ENCODE results near the gene CNOT4.

CNOT4 gene

DNA sequence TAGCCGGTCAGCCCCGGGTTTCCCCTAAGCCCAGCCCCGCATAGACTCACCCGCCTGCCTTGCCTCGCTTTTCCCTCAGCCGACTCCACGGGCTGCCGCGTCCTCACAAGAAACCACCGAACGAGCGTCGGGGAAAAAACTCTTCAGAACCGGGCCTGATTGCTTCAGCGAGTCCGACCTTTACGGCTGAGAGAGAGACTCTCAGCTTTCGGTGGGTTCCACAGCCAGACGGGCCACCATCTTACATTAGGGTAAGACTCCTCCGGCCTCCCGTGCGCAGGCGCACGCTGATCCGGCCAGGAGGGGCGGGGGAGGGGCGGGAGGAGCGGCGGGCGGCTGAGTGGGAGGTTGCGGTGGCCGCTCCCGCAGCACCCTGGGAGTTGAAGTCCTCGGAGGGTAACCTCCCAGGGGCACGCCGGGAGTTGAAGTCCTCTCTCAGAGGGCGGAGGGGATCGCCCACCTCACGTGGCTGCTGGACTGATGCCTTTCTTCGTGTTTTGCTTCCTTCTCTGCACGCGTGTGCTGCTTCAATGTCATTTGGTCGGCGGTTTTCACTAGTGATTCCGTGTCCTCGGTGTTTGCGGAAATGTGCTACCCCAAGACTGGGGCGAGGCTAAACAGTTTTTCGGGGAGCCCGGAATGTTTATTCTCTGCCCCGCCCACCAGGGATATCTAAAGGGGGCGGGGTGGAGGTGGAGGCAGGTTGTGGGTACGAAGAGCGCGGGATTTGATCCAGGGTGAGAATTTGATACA, at the start of gene CNOT4:
CNOT4 (minus strand) TSS at position 264 of the 753 bp plus-strand sequence. CDS start 71,771 bp downstream, outside the sequence.
- peak; percentile 80 to 96 (median 92) for DNase-seq (ENCODE audit: low read depth in 4 of 4, low spot score in 1 of 4)

- DNase-seq (ENCODE audit: low read depth in 4 of 4, low spot score in 1 of 4) = no peak
Observed at GRCh38 chr7:135558881-135559280, 49.0 kb upstream of the CNOT4 start.

DNA sequence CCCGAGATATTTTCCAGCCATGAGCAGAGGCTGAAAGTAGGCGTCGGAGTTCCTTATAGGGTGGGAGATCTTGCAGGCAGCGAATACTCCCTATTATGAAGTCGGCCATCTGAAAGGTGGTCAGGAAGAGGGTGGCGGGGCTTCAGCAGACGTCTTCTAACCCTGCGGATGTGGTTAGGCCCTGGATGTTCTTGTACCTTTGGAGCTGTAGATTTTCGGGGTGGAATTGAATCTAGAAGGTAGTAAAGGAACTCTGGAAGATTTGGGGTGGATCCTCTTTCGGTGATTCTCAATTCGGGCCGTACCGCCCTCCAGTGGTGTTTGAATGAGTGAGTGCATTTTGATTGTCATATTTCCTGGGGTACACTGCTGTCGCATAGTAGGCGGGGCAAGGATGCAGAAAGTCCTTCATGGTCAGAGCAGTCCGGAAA, 48.5 kb upstream of the CNOT4 start:
- peak; percentile 17 to 46 (median 26) for DNase-seq (ENCODE audit: low read depth in 4 of 4, low spot score in 1 of 4)

- peak; percentile 54 to 60 (median 58) for DNase-seq (ENCODE audit: low read depth in 4 of 4, low spot score in 1 of 4)
Observed at GRCh38 chr7:135557455-135558336, 47.8 kb upstream of the CNOT4 start, which contains the start of gene NUP205. NUP205 (plus strand) TSS chr7:135557917; CDS start chr7:135557945, 28 bp downstream.

DNA sequence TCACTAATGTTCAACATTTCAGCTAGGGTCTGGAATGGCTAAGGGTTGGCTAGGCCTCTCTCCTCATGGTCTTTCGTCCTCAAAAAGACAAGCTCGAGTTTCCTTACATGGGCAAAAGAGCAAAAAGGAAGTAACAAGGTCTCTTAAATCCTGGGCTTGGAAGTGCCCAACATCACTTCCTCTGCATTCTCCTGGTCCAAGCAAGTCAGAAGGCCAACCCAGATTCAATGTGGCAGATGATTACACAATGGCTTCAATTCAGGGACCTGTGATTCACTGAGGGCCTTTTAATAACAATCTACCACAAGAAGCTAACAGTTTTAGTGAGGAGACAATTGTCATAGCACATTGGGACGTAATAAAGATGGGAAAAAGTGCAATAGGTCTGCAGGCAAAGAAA, 43.4 kb upstream of the CNOT4 start:
- DNase-seq (ENCODE audit: low read depth in 4 of 4, low spot score in 1 of 4) = no peak

- no peak for DNase-seq (ENCODE audit: low read depth in 4 of 4, low spot score in 1 of 4)
Observed at GRCh38 chr7:135552148-135552547, 42.2 kb upstream of the CNOT4 start.

- no peak for DNase-seq (ENCODE audit: low read depth in 4 of 4, low spot score in 1 of 4)
Observed at GRCh38 chr7:135550196-135550595, 40.3 kb upstream of the CNOT4 start.

- DNase-seq (ENCODE audit: low read depth in 4 of 4, low spot score in 1 of 4) = no peak
Observed at GRCh38 chr7:135541029-135541428, 31.1 kb upstream of the CNOT4 start.

- no peak for DNase-seq (ENCODE audit: low read depth in 4 of 4, low spot score in 1 of 4)
Observed at GRCh38 chr7:135539629-135540028, 29.7 kb upstream of the CNOT4 start.

- no peak for DNase-seq (ENCODE audit: low read depth in 4 of 4, low spot score in 1 of 4)
Observed at GRCh38 chr7:135538376-135538775, 28.5 kb upstream of the CNOT4 start.

- no peak for DNase-seq (ENCODE audit: low read depth in 4 of 4, low spot score in 1 of 4)
Observed at GRCh38 chr7:135537905-135538304, 28.0 kb upstream of the CNOT4 start.

DNA sequence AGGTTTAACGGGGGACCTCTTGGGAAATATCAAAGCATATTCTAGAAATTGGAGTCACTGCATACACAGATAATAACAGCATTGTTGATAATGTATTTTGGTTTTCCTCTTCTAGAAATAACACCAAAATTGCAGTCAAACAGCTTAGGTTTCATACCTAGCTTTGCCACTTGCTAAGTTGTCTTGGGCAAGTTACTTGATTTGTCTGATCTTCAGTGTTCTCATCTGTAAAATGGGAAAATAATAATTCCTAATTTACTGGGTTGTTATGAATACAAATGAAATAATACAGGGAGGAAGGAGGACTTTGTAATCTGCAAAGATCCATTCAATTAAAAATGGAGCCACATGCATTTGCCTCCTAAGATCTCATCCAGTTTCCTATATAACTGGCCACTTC, 27.6 kb upstream of the CNOT4 start:
- no peak for DNase-seq (ENCODE audit: low read depth in 4 of 4, low spot score in 1 of 4)

DNA sequence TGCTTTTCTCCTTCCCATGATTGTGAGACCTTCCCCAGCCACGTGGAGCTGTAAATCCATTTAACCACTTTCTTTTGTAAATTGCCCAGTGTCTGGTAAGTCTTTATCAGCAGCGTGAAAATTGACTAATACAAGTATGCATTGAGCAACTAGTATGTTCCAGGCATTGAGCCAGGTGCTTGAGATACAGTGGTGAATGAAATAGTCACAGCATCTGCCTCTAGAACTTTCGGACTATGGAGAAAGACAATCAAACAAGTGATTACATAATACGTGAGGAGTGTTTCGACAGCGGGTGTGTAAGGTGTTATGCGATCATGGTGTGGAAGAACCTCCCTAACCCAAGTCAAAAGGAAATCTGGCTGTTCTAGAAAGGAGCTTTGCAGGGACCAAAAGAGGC, 26.2 kb upstream of the CNOT4 start:
- no peak for DNase-seq (ENCODE audit: low read depth in 4 of 4, low spot score in 1 of 4)

DNA sequence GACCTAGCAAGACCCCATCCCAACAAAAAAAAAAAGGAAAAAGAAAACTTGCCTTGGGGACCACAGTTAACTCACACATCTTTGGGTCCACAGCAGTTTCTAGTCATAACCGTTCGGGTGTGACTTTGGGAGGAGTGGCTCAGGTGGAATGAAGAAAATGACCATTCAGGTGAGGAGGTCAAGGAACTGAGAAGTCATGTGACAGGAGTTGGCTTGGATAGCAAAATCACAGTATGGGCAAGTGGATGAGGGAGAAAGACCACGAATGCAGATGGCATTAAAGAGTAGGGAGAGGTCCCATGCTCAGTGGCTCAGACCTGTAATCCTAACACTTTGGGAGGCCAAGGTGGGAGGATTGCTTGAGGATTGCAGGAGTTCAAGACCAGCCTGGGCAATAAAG, 17.1 kb upstream of the CNOT4 start:
- DNase-seq (ENCODE audit: low read depth in 4 of 4, low spot score in 1 of 4) = no peak

DNA sequence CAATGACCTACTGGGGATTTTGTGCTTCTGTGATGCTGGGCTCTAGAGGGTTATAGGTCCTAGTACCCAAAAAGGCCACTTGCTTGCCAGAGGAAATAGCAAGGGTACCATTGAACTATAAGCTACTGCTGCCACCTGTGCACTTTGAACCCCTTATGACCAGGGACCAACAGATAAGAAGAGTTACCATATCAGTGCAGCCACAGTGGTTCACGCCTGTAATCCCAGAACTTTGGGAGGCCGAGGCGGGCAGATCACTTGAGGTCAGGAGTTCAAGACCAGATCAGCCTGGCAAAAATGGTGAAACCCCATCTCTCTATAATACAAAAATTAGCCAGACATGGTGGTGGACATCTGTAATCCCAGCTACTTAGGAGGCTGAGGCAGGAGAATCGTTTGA, 15.5 kb upstream of the CNOT4 start:
- no peak for DNase-seq (ENCODE audit: low read depth in 4 of 4, low spot score in 1 of 4)

- DNase-seq (ENCODE audit: low read depth in 4 of 4, low spot score in 1 of 4) = no peak
Observed at GRCh38 chr7:135523146-135523545, 13.2 kb upstream of the CNOT4 start.

GRCh38 chr7:135522509-135522908, 12.6 kb upstream of the CNOT4 start:
- no peak for DNase-seq (ENCODE audit: low read depth in 4 of 4, low spot score in 1 of 4)

DNA sequence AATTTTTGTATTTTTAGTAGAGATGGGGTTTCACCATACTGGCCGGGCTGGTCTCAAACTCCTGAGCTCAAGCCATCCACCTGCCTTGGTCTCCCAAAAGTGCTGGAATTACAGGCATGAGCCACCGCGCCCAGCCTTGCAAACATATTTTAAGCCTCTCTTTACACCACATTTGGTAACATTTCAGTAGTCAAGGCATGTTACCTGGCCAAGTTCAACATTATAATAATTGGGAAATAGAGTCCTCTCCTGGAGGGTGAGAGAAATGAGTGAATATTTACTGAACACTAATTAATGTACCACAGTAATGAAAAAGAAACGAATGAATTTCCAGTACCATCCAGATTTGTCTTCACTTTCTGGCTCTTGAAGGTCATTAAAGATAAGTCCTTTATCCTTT, 10.0 kb upstream of the CNOT4 start:
- no peak for DNase-seq (ENCODE audit: low read depth in 4 of 4, low spot score in 1 of 4)

GRCh38 chr7:135519233-135519688, 9.4 kb upstream of the CNOT4 start:
- no peak for DNase-seq (ENCODE audit: low read depth in 4 of 4, low spot score in 1 of 4)

- DNase-seq (ENCODE audit: low read depth in 4 of 4, low spot score in 1 of 4) = no peak
Observed at GRCh38 chr7:135518748-135519147, 8.8 kb upstream of the CNOT4 start.

GRCh38 chr7:135517060-135517459, 7.2 kb upstream of the CNOT4 start:
- no peak for DNase-seq (ENCODE audit: low read depth in 4 of 4, low spot score in 1 of 4)

GRCh38 chr7:135514856-135515255, 5.0 kb upstream of the CNOT4 start:
- no peak for DNase-seq (ENCODE audit: low read depth in 4 of 4, low spot score in 1 of 4)
